Common myeloid progenitor, CD34-positive (primary cell): ENCODE measurements around the gene ADCY5.
A peak's percentile ranks its signal among the peaks of the same experiment; 100 is the strongest.

ENCODE experiments used
- CTCF ChIA-PET: fragments of 350-600 bp; sonication (Branson Sonifier 250); formaldehyde crosslinking; loops from one replicate; lab custom pipeline; 2021; ENCODE audit warnings: antibody characterized with exemption; lab: Charles Lee
- POLR2A ChIA-PET: fragments of 350-600 bp; sonication (Branson Sonifier 250); formaldehyde crosslinking; loops from one replicate; lab custom pipeline; 2021; ENCODE audit warnings: antibody characterized with exemption; lab: Charles Lee
- DNase-seq, 3 donors: peaks; one replicate each; pipeline versions ENCODE4 v3.0.0 to v3.0.0-alpha.2; 2013
- H3K27ac ChIP-seq, 2 experiments: 1 replicate in 1 of 2; 2 replicates in 1 of 2; pipeline ENCODE4 v1.7.0; 2013; ENCODE audit warnings: inconsistent platforms in 2 of 2, low read length in 2 of 2, mild to moderate bottlenecking in 2 of 2, low read depth in 1 of 2, moderate library complexity in 1 of 2; ENCODE audit not compliant: severe bottlenecking in 2 of 2, insufficient read depth in 1 of 2, poor library complexity in 1 of 2
- H3K27me3 ChIP-seq, 5 experiments: replicated peaks in 2 of 5; 1 replicate in 3 of 5; 2 replicates in 2 of 5; pipeline versions ENCODE4 v1.6.1 to v1.7.0; 2013; ENCODE audit warnings: low read length in 4 of 5, mild to moderate bottlenecking in 2 of 5, moderate library complexity in 2 of 5, inconsistent platforms in 1 of 5; ENCODE audit not compliant: insufficient read depth in 5 of 5, control insufficient read depth in 4 of 5
- H3K36me3 ChIP-seq, 4 experiments: 1 replicate in 2 of 4; 2 replicates in 2 of 4; pipeline versions ENCODE4 v1.6.1 to v1.7.0; 2013; ENCODE audit warnings: low read length in 3 of 4, control low read depth in 1 of 4, mild to moderate bottlenecking in 1 of 4; ENCODE audit not compliant: control insufficient read depth in 4 of 4, insufficient read depth in 4 of 4
- H3K4me1 ChIP-seq, 4 experiments: 1 replicate in 3 of 4; 2 replicates in 1 of 4; pipeline versions ENCODE4 v1.6.1 to v1.7.1; 2013; ENCODE audit warnings: low read length in 3 of 4, mild to moderate bottlenecking in 3 of 4, control low read depth in 1 of 4, inconsistent platforms in 1 of 4, moderate library complexity in 1 of 4; ENCODE audit not compliant: control insufficient read depth in 4 of 4, insufficient read depth in 4 of 4; ENCODE audit errors: control extremely low read depth in 1 of 4
- H3K4me3 ChIP-seq, 7 experiments: 1 replicate in 4 of 7; 2 replicates in 3 of 7; pipeline versions ENCODE4 v1.5.1 to v1.7.0; 2013; ENCODE audit warnings: mild to moderate bottlenecking in 7 of 7, low read length in 6 of 7, moderate library complexity in 6 of 7, inconsistent platforms in 2 of 7, low read depth in 2 of 7, control low read depth in 1 of 7; ENCODE audit not compliant: insufficient read depth in 4 of 7, control insufficient read depth in 1 of 7; ENCODE audit errors: extremely low read depth in 1 of 7
- H3K9me3 ChIP-seq, 5 experiments: 1 replicate in 4 of 5; 2 replicates in 1 of 5; pipeline versions ENCODE4 v1.6.1 to v1.7.1; 2013; ENCODE audit warnings: low read length in 4 of 5, mild to moderate bottlenecking in 2 of 5, inconsistent platforms in 1 of 5, low read depth in 1 of 5, moderate library complexity in 1 of 5; ENCODE audit not compliant: control insufficient read depth in 4 of 5, insufficient read depth in 2 of 5; ENCODE audit errors: control extremely low read depth in 1 of 5
- WGBS: methylation state at CpG from one replicate; pipeline ENCODE4 v1.1.5; 2013; ENCODE audit not compliant: insufficient coverage; 5-methylcytosine and 5-hydroxymethylcytosine counted together

ADCY5 gene

DNA sequence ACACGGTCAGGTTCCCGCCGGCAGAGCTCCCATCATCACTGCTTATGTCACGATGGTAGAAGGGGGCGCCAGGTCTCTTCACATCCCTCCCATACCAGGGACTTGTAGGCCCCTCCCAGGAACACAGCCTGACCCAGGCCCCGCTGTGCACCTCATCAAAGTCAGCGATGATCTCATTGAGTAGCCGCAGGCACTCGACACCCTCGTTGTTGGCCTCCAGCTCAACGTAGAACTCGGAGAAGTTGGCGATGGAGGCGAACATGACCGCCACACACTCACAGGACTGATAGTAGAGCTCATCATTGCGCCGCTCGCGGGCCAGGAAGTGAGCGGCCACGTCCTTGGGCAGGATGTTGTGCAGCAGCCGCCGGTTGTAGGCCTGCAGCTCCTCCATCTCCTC lies 157.9 kb downstream of the ADCY5 start:
- no peak for DNase-seq
- Histone ChIP-seq H3K9me3 (no peaks in the 10 kb centered on the region), H3K36me3 (no peaks in the 10 kb centered on the region), H3K27ac (no peak overlapping the region), H3K4me3 (no peak overlapping the region), H3K27me3 (peaks cover 0 to 5% (median 0%) of the 10 kb centered on the region in 5 experiments), H3K4me1 (no peaks in the 10 kb centered on the region)
- ChIA-PET POLR2A (no interaction called here), CTCF (interaction anchor here (1.3 kb wide), 1 partner anchor 16 kb away, joined by 3 read pairs; no protein-coding TSS in a partner anchor)
- 95% methylated on average over 21 of the region's 23 CpGs for WGBS

DNA sequence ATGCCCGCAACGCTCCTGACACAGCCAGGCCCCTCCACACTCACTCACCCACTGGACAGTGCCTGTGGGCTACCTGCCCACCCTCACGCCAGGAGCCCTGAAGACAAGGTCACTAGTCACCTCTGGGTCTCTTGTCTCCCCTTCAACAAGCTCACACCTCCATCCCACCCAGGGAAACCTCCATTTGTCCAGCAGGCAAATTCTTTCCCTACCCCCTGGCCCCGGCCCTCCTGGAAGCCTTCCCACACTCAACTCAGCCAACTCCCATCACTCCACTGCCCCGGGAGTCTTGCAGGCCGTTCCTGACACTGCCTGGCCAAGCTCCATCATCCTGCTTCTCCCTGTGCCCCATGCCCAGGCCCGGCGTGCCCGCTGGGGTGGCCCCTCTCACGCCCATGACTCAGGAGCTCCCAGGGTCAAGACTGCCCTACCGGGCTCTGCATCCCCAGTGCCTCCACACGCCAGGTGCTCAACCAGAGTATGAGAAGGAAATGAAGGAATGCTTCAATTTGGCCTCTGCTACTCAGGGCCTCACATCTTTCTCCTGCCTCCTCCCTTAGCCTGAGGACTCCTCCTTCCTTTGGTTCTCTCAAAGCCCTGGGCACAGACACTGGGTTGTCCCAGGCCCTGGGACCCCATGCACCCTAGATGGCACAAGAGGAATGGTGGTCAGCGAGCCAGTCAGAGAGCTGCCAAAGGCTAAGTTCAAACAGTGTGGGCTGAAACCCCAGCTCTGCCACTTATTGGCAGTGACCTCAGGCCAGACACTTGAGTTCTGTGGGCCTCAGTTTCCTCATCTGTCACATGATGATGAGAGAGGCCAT lies 158.6 kb downstream of the ADCY5 start:
- POLR2A ChIA-PET: no interaction called here
- no peak overlapping the region for H3K4me3 ChIP-seq
- no peaks in the 10 kb centered on the region for H3K36me3 ChIP-seq
- CTCF ChIA-PET: interaction anchor here (0.9 to 1.3 kb wide), 2 partner anchors 12 to 15 kb away, joined by 3 read pairs; no protein-coding TSS in a partner anchor
- WGBS: over 99% methylated on average over 10 of the region's 13 CpGs
- H3K27me3 ChIP-seq: peaks cover 0 to 5% (median 0%) of the 10 kb centered on the region in 5 experiments
- no peak for DNase-seq
- no peak overlapping the region for H3K27ac ChIP-seq
- no peaks in the 10 kb centered on the region for H3K9me3 ChIP-seq
- no peaks in the 10 kb centered on the region for H3K4me1 ChIP-seq

DNA sequence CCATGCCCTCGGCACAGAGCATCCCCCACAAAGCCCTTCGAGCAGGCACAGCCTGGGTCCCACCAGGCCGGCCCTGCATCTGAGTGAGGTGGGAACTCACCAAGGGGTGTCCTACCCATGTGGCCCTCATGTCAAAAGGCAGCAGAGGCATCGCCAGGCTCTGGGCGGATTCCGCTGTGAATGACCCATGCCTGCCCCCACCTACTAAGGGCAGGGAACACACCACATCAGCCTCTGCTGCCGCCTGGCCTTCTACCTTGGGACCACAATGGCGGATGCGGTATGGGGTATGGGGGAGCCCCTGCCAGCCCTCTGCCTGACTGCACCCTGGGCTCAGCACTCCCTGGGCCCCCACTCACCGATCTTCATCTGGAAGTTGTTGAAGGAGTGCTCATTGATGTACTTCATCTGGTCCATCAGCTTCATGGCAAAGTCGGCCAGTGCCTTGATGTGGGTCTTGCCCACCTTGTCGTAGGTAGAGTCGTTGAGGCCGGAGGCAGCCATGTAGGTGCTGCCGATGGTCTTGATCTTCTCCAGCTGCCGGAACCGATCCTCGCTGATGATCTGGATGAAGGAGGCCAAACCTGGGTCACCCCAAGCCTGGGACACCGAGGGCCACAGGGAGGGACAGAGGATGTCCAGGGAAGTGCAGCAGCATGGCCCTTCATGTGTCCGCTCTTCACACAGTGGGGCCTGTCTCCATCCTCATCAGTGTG lies 159.3 kb downstream of the ADCY5 start:
- ChIA-PET CTCF (interaction anchor here (0.9 to 1.3 kb wide), 2 partner anchors 13 to 14 kb away, joined by 3 read pairs; no protein-coding TSS in a partner anchor), POLR2A (no interaction called here)
- 98% methylated on average over 17 of the region's 20 CpGs for WGBS
- Histone ChIP-seq H3K4me1 (no peaks in the 10 kb centered on the region), H3K4me3 (no peak overlapping the region), H3K36me3 (no peaks in the 10 kb centered on the region), H3K9me3 (no peaks in the 10 kb centered on the region), H3K27me3 (peaks cover 0 to 5% (median 0%) of the 10 kb centered on the region in 5 experiments), H3K27ac (no peak overlapping the region)
- no peak for DNase-seq

DNA sequence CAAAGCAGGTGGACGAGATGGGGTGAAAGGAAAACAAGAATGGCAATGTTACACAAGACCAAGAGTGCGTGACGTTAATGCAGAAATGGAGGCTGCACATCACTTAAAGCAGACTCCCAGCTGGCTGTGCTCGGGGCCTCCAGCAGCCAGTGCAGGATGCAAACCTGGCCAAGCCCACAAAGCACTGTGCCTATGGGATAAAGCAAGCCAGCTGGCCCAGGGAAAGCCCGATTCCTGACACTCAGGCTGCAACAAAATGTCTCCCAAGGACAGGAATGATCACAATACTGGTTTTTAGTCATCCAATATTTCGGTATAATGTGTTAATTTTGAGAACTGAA lies 161.0 kb downstream of the ADCY5 start:
- CTCF ChIA-PET: interaction anchor here (1.1 kb wide), 1 partner anchor 19 kb away, joined by 3 read pairs; no protein-coding TSS in a partner anchor

DNA sequence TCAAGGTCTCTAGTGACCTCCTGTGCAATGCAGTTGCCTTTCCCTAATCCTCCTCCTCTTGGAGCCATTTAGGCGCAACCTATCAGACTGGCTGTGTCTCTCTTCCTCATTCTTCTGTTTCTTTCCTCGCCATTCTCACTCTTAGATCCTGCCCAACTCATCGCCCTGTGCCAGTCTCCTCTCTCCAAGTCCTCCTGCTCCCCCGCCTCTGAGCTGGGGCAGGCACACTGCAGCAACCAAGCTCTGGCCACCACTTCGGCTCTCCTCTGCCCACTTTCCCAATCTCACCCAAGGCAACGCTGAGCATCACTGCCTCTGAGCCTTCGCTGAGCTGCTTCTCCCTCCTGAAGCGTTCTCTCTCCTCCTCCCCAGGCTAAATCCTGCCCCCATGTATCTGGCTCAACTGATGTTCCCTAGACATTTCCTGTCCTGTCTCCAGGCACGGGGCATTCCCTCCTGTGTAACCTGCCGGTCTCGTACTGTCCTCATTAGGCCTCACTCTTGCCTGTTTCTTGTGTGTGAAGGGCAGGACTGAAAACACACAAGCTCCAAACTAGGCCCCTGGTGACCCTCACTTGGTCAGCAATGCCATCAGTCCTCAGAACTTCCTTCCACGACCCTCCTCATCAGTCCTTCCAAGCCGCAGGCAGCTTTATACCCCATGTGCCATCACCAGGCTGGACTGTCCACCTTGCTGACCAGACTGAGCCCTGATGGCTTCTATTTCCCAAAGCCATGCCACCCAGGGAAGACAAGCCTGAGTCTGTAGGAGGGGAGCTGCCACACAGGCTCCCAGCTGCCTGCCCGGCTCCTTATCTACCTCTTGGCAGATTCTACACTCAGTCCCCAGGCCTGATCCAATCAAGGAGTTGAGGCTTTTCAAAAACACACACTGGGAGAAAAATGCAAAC lies 161.6 kb downstream of the ADCY5 start:
- Histone ChIP-seq H3K27me3 (peaks cover 0 to 1% (median 0%) of the 10 kb centered on the region in 5 experiments), H3K4me3 (no peak overlapping the region), H3K27ac (no peak overlapping the region), H3K4me1 (no peaks in the 10 kb centered on the region), H3K36me3 (no peaks in the 10 kb centered on the region), H3K9me3 (no peaks in the 10 kb centered on the region)
- WGBS: 94% methylated on average over 14 of the region's 14 CpGs
- POLR2A ChIA-PET: no interaction called here
- CTCF ChIA-PET: interaction anchor here (0.7 to 1.1 kb wide), 2 partner anchors 20 to 345 kb away, joined by 3 read pairs; no protein-coding TSS in a partner anchor
- DNase-seq: no peak

More for the DNA sequence above, 161.0 kb downstream of the ADCY5 start:
- no peak overlapping the region for H3K4me3 ChIP-seq
- peaks cover 0 to 1% (median 0%) of the 10 kb centered on the region in 5 experiments for H3K27me3 ChIP-seq
- no peaks in the 10 kb centered on the region for H3K4me1 ChIP-seq
- no peaks in the 10 kb centered on the region for H3K36me3 ChIP-seq
- DNase-seq: no peak
- H3K9me3 ChIP-seq: no peaks in the 10 kb centered on the region
- POLR2A ChIA-PET: no interaction called here
- 83% methylated on average over 6 of the region's 6 CpGs for WGBS
- no peak overlapping the region for H3K27ac ChIP-seq

DNA sequence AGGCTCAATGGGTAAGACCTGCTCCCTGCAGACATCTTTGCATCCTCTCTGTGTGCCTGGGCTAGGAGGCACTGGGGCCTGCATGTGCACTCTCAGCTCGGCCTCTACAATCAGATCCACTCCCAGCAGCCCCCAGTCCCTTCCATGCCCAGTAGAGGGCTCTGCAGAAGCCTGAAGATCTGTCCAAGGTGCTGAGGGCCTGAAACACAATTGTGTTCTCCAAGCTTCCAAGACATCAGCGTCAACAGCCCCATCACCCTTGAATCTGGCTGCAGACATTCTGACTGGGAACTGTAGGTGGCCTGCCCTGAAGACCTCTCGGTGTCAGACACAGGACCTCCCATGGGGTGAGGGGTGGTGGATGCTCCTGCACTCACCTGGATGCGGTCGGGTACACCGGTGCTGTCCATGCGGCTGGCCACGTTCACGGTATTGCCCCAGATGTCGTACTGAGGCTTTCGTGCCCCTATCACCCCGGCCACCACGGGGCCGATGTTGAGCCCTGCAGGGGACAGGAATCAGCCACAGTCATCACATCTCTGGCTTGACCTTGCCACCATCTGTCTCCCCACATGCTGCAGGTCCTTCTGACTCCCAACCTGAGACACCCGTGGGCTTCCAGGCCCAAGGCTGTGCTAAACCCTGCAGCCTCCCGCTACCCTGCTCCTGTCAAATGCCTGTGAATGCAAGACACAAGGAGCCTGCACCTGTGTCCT lies 162.4 kb downstream of the ADCY5 start:
- Histone ChIP-seq H3K4me1 (no peaks in the 10 kb centered on the region), H3K27me3 (peaks cover 0 to 1% (median 0%) of the 10 kb centered on the region in 5 experiments), H3K36me3 (no peaks in the 10 kb centered on the region), H3K9me3 (no peaks in the 10 kb centered on the region), H3K4me3 (no peak overlapping the region), H3K27ac (no peak overlapping the region)
- peak; percentile 59 to 79 (median 73) for DNase-seq
- ChIA-PET POLR2A (interaction anchor here (0.6 kb wide), 1 partner anchor 67 kb away, joined by 3 read pairs; no protein-coding TSS in a partner anchor), CTCF (no interaction called here)
- 86% methylated on average over 14 of the region's 16 CpGs for WGBS
